Putamen (tissue), 1 donor: ENCODE measurements around the gene ARHGAP45.
"Not testable (repeated sequence)": the region's sequence is repeated elsewhere in the genome, so short reads cannot be mapped to it uniquely, and the experiment has no call there.

ENCODE experiments used
- DNase-seq: peaks from one replicate; pipeline ENCODE4 v3.0.0-alpha.2; 2016; ENCODE audit warnings: low spot score

Gene ARHGAP45

DNA sequence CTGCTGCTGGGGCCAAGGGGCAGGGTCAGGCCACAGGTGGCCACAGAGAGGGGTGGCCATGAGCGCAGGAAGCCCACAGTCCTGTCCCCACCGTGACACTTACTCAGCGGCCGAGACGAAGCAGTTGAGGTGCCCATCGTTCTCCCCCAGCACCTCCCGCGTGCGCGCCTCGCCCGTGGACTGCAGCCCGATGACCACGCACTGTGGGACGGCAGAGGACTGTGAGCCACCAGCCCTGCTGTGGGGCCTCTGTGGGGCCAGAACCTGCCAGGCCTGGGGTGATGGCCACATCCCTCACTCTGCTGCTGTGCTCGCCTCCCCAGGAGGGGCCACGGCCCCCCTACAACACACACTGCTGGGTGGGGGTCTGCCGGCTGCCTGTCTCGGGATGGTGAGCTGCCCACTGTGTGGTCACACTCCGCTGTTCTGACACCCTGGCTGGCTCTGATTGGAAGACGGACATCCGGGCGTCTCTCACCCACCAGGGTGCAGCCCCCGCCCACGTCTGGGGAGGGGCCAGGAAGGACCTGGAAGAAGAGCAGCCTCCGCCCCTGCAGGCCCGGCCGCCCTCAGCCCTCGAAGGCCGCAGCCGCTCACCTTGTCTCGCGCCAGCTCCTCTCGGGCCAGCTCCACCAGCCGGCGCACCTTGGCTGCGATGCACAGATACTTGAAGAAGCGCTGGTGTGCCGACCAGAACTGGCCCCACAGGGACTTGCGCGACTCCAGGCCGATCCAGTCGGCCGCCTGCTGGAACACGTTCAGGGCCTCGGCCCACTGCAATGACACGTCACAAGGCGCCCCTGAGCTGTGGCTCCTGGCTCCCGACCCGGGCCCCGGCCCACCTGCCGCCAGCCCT, 50.0 kb downstream of the ARHGAP45 start:
- DNase-seq: no peak

DNA sequence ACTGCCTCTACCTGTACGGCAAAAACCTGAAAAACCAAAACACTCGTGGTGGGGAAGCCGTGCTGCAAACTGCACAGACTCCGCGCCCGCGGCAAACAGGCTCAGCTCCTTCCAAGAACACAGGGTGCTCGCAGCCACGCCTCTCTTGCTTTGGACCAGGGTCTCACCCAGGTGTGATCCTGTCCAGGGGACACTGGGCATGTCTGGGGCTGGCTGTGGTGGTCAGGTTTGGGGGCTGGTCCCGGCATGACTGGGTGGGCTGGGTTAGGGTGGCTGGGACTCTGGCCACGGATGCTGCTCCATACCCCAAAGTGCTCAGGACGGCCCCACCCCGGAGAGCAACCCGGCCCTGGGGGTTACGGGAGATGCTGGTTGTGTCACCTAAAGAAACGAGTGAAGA, 50.7 kb downstream of the ARHGAP45 start:
- no peak for DNase-seq

- no peak for DNase-seq
These were observed 52.0 kb downstream of the ARHGAP45 start for GRCh38 chr19:1118999-1119398.

GRCh38 chr19:1119475-1120217, 52.7 kb downstream of the ARHGAP45 start:
- no peak for DNase-seq

DNA sequence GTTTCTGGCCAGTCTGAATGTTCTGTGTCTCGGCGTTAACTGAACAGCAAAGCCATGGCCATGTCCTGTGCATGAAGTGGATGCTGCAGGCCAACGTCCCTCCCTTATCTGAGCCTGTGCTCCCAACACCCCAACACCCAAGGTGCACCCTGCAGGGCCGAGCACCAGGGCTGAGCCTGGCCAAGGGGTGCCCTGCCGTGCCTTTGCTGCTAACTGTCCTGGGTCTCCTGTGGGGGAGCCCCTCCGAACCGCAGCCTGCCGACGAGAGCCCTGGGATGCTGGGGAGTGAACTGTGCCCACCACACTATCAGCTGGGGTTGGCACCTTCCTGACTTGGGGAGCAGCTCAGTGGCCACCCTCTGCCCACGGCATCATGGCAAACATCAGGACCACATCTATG, 54.4 kb downstream of the ARHGAP45 start:
- DNase-seq: no peak

GRCh38 chr19:1122021-1122971, 55.3 kb downstream of the ARHGAP45 start:
- DNase-seq: no peak

- no peak for DNase-seq
These were observed 56.0 kb downstream of the ARHGAP45 start for GRCh38 chr19:1122972-1123363.

DNA sequence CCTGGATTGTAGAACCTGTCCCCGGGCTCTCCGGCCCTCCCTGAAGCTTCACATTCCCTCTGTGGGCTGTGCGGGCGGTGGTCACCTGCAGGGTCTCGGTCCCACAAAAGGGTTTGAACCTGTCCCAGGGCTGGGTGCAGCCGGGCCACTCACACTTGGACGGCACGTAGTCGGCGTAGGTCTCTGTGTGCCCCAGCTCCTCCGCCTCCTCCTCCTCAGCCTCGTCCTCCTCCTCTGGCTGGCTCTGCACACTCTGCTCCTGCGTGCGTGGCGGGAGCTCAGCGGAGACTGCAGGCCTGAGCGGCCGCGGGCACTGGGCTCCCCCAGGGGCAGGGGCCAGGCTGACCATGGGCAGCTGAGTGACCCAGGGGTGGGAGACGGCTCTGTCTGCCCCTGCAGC, 56.4 kb downstream of the ARHGAP45 start:
- DNase-seq: no peak

GRCh38 chr19:1123885-1124677, 57.1 kb downstream of the ARHGAP45 start:
- no peak for DNase-seq

- no peak for DNase-seq
These were observed 58.9 kb downstream of the ARHGAP45 start for GRCh38 chr19:1125601-1126467.

- no peak for DNase-seq
These were observed 60.2 kb downstream of the ARHGAP45 start for GRCh38 chr19:1126984-1127760.

DNA sequence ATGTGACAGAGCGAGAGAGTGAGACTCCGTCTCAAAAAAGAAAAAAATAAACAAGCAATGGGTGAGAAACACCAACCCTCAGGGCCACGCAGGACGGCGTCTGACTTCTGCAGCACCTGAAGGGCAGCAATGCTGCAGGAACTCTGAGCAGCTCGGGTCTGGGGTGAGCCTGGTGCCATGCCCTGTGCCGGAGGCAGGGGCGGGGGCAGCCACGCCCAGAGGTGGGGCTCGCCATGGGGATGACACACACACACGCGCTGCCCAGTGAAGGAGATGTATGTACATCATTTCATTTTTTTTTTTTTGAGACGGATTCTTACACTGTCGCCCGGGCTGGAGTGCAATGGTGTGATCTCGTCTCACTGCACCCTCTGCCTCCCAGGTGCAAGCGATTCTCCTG, 61.1 kb downstream of the ARHGAP45 start:
- DNase-seq: no peak

- DNase-seq: not testable (repeated sequence)
These were observed 62.1 kb downstream of the ARHGAP45 start for GRCh38 chr19:1129084-1129483.

GRCh38 chr19:1129535-1129934, 62.6 kb downstream of the ARHGAP45 start:
- no peak for DNase-seq

DNA sequence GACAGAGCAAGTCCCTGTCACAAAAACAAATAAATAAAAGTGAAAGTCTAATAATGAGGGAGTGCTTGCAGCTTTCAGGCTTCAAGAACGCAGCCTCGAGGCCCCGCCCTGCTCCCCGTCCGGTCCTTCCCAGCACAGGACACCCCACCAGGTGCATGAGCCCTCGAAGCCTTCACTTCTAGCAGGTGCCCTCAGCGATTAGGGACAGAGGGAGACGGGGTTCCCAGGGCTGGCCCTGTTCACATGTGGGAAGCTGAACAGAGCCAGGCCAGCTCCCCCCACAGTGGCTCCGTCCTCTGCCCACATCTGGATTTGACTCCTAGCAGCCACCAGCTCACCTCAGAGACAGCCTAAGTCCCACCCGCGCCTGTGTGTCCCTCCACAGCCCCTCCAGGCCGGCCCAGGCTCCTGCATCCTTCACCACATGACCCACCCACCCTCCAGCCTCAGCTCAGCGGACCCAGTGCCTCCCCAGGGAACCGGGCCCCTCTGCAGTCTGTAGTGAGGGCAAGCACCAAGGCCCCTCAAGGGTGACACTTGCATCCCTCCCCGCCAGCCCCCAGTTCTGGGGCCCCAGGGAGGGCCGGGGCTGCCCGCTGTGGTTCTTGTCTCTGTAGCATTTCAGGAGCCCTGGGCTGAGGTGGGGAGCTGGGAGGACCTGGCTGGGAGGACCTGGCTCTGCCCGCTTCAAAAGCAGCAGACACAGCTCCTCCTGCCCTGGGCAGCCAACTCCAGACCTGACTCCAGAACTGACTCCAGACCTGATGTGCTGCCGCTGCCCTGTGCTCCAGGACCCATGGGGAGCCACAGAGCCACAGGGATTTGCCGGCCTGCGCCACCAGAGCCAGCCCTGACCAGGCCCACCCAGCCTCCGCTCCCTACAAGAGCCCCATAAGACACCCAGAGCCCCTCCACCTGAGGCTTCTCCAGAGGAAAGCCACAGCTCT, 64.1 kb downstream of the ARHGAP45 start:
- DNase-seq: no peak

DNA sequence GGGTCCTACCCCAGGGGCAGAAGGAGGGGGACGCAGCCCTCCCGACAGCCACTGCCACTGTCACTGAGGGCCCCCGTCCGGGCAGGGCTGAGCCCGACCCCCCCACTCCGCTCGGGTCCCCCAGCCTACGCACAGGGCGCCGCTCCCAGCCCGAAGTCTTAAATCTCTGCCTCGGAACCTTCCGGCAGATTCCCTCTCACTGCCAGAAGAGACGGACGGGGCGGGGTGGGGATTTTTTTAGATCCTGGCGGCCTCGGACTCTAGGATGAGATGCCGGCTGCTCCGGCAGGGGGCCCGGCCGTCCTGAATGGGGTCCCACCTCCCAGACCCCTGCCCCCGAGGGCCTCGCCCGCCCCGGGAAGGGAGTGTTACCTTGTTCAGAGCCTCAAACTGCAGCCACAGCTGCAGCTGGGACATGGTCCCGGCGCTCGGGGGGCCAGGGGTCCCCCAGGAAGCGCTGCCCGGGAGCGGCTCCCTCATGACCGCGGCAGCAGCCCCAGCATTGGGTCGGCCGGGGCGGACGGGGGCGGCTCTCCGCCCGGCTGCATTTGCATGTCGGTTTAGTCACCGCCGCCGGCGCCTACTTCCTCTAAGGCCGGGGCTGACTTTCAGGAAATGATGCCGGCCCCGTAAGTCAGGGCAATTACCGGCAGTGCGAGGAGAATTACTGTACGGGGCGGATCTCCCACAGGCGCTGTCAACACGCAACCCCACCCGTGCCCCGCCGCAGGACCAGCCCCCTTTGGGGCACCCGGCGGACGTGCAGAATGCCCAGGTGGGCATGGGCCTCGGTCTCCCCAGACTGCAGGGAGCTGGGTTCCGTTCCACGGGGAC, 65.0 kb downstream of the ARHGAP45 start:
- no peak for DNase-seq

DNA sequence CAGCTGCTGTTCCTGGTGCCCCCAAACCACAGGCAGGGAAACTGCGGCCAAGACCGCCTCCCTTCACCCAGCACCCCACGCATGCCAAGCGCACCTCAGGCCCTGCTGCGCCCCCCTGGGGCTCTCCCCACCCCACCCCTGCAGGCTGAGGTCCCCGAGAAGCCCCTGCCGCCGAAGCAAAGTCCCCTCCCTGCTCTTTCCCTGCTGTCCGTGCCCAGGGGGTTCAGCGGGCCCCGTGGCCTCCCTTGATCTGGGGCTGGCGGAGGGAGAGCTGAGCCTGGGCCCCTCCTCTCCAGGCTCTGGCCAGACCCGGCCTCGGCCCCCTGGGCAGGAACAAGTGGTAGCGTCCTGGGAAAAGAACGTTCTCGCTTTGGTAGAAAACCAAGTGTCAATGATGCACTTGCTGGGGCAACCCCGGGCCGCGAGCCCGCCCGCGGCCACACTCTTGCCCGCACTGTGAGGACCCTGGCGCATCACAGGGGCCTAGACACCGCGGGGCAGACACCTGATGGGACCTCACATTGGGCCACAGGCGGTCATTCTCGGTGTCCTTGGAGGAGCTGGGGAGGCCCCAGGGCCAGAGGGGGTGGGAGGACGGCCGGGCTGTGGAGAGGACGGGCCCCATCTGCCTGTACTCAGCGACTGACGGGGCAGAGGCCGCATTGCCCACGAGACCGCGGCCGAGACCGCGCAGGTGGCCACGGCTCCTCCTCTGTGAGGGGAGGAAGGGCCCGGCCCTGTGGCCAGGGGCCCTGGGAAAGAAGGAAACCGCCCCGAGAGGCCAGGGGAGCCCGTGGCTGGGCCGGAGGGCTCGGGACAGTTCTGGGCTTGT, 65.8 kb downstream of the ARHGAP45 start:
- DNase-seq: no peak
